Measurements from ENCODE around the gene LETM1. TPM values are rescaled to one million over a fixed set of nuclear protein-coding genes. Genes with fewer than 3 reads are reported as not detected.

LETM1 gene
- total and polyA plus RNA-seq, 4 donors = 6.8 to 25.6 (median 18.9) TPM

GRCh38 chr4:1799387-1800375 is 56.3 kb downstream of the LETM1 start:
- whole genome bisulfite sequencing, 2 donors = 94 to 95% methylated on average over 38 to 41 of the region's 41 CpGs
- no peaks in the 10 kb centered on the region for H3K36me3 ChIP-seq (ENCODE audit: control insufficient read depth in 1 of 2, insufficient read depth in 2 of 2, low read length in 1 of 2)
- no peaks in the 10 kb centered on the region for H3K27me3 ChIP-seq (ENCODE audit: control insufficient read depth in 1 of 2, insufficient read depth in 2 of 2, low read length in 1 of 2)
- H3K27ac ChIP-seq (ENCODE audit: low read depth in 1 of 2, low read length in 2 of 2) = no peak overlapping the region
- no peak for DNase-seq
- H3K4me3 ChIP-seq (ENCODE audit: low read length in 2 of 2) = no peak overlapping the region
- no peaks in the 10 kb centered on the region for H3K4me1 ChIP-seq (ENCODE audit: control insufficient read depth in 1 of 2, insufficient read depth in 2 of 2, low read length in 2 of 2)
- no peaks in the 10 kb centered on the region for H3K9me3 ChIP-seq (ENCODE audit: control insufficient read depth, low read length)
- ATAC-seq (ENCODE audit: low FRiP score) = no peak
- intact Hi-C loops (cut with DNase I) = loop anchor here in 1 of 2 donors (10.0 kb wide), 1 partner anchor 55 kb away; no protein-coding TSS in a partner anchor

- Histone ChIP-seq H3K36me3 (ENCODE audit: control insufficient read depth in 1 of 2, insufficient read depth in 2 of 2, low read length in 1 of 2) (no peaks in the 10 kb centered on the region), H3K9me3 (ENCODE audit: control insufficient read depth, low read length) (no peaks in the 10 kb centered on the region), H3K27ac (ENCODE audit: low read depth in 1 of 2, low read length in 2 of 2) (no peak overlapping the region), H3K4me3 (ENCODE audit: low read length in 2 of 2) (no peak overlapping the region), H3K27me3 (ENCODE audit: control insufficient read depth in 1 of 2, insufficient read depth in 2 of 2, low read length in 1 of 2) (no peaks in the 10 kb centered on the region), H3K4me1 (ENCODE audit: control insufficient read depth in 1 of 2, insufficient read depth in 2 of 2, low read length in 2 of 2) (no peaks in the 10 kb centered on the region)
- DNase-seq (no peak), ATAC-seq (ENCODE audit: low FRiP score) (no peak)
- WGBS, 2 donors = 92% methylated on average over 28 to 30 of the region's 30 CpGs
- intact Hi-C loops (cut with DNase I) = no loop called here
Observed at GRCh38 chr4:1798580-1799386, 57.2 kb downstream of the LETM1 start.

- DNase-seq (no peak), ATAC-seq (ENCODE audit: low FRiP score) (no peak)
- WGBS, 2 donors = 88 to 91% methylated on average over 26 to 27 of the region's 27 CpGs
- H3K4me1 ChIP-seq (ENCODE audit: control insufficient read depth in 1 of 2, insufficient read depth in 2 of 2, low read length in 2 of 2) = no peaks in the 10 kb centered on the region
- H3K27ac ChIP-seq (ENCODE audit: low read depth in 1 of 2, low read length in 2 of 2) = no peak overlapping the region
- H3K36me3 ChIP-seq (ENCODE audit: control insufficient read depth in 1 of 2, insufficient read depth in 2 of 2, low read length in 1 of 2) = no peaks in the 10 kb centered on the region
- intact Hi-C loops (cut with DNase I) = no loop called here
- no peak overlapping the region for H3K4me3 ChIP-seq (ENCODE audit: low read length in 2 of 2)
- no peaks in the 10 kb centered on the region for H3K9me3 ChIP-seq (ENCODE audit: control insufficient read depth, low read length)
- no peaks in the 10 kb centered on the region for H3K27me3 ChIP-seq (ENCODE audit: control insufficient read depth in 1 of 2, insufficient read depth in 2 of 2, low read length in 1 of 2)
Observed at GRCh38 chr4:1797861-1798579, 57.9 kb downstream of the LETM1 start.

- Histone ChIP-seq H3K27ac (ENCODE audit: low read depth in 1 of 2, low read length in 2 of 2) (no peak overlapping the region), H3K4me3 (ENCODE audit: low read length in 2 of 2) (no peak overlapping the region), H3K27me3 (ENCODE audit: control insufficient read depth in 1 of 2, insufficient read depth in 2 of 2, low read length in 1 of 2) (no peaks in the 10 kb centered on the region), H3K36me3 (ENCODE audit: control insufficient read depth in 1 of 2, insufficient read depth in 2 of 2, low read length in 1 of 2) (no peaks in the 10 kb centered on the region), H3K9me3 (ENCODE audit: control insufficient read depth, low read length) (no peaks in the 10 kb centered on the region), H3K4me1 (ENCODE audit: control insufficient read depth in 1 of 2, insufficient read depth in 2 of 2, low read length in 2 of 2) (no peaks in the 10 kb centered on the region)
- DNase-seq (no peak), ATAC-seq (ENCODE audit: low FRiP score) (no peak)
- intact Hi-C loops (cut with DNase I) = no loop called here
- 82 to 87% methylated on average over 16 of the region's 16 CpGs for WGBS, 2 donors
Observed at GRCh38 chr4:1797298-1797860, 58.6 kb downstream of the LETM1 start.

GRCh38 chr4:1796486-1797204 is 59.3 kb downstream of the LETM1 start:
- DNase-seq = no peak
- Histone ChIP-seq H3K4me1 (ENCODE audit: control insufficient read depth in 1 of 2, insufficient read depth in 2 of 2, low read length in 2 of 2) (no peaks in the 10 kb centered on the region), H3K27ac (ENCODE audit: low read depth in 1 of 2, low read length in 2 of 2) (no peak overlapping the region), H3K36me3 (ENCODE audit: control insufficient read depth in 1 of 2, insufficient read depth in 2 of 2, low read length in 1 of 2) (no peaks in the 10 kb centered on the region), H3K9me3 (ENCODE audit: control insufficient read depth, low read length) (no peaks in the 10 kb centered on the region), H3K4me3 (ENCODE audit: low read length in 2 of 2) (no peak overlapping the region), H3K27me3 (ENCODE audit: control insufficient read depth in 1 of 2, insufficient read depth in 2 of 2, low read length in 1 of 2) (no peaks in the 10 kb centered on the region)
- WGBS, 2 donors = 95 to 96% methylated on average over 14 of the region's 14 CpGs
- ATAC-seq (ENCODE audit: low FRiP score) = no peak
- intact Hi-C loops (cut with DNase I) = no loop called here

GRCh38 chr4:1795299-1796195 is 60.4 kb downstream of the LETM1 start:
- H3K4me3 ChIP-seq (ENCODE audit: low read length in 2 of 2) = no peak overlapping the region
- WGBS, 2 donors = 41 to 44% methylated on average over 29 to 32 of the region's 32 CpGs
- H3K4me1 ChIP-seq (ENCODE audit: control insufficient read depth in 1 of 2, insufficient read depth in 2 of 2, low read length in 2 of 2) = no peaks in the 10 kb centered on the region
- no peaks in the 10 kb centered on the region for H3K36me3 ChIP-seq (ENCODE audit: control insufficient read depth in 1 of 2, insufficient read depth in 2 of 2, low read length in 1 of 2)
- no peaks in the 10 kb centered on the region for H3K27me3 ChIP-seq (ENCODE audit: control insufficient read depth in 1 of 2, insufficient read depth in 2 of 2, low read length in 1 of 2)
- intact Hi-C loops (cut with DNase I) = no loop called here
- no peaks in the 10 kb centered on the region for H3K9me3 ChIP-seq (ENCODE audit: control insufficient read depth, low read length)
- ATAC-seq (ENCODE audit: low FRiP score) (no peak), DNase-seq (no peak)
- H3K27ac ChIP-seq (ENCODE audit: low read depth in 1 of 2, low read length in 2 of 2) = no peak overlapping the region

GRCh38 chr4:1794809-1795298 is 61.1 kb downstream of the LETM1 start:
- H3K27me3 ChIP-seq (ENCODE audit: control insufficient read depth in 1 of 2, insufficient read depth in 2 of 2, low read length in 1 of 2) = no peaks in the 10 kb centered on the region
- H3K4me3 ChIP-seq (ENCODE audit: low read length in 2 of 2) = no peak overlapping the region
- 2 to 3% methylated on average over 39 to 68 of the region's 68 CpGs for WGBS, 2 donors
- no peak overlapping the region for H3K27ac ChIP-seq (ENCODE audit: low read depth in 1 of 2, low read length in 2 of 2)
- DNase-seq (no peak), ATAC-seq (ENCODE audit: low FRiP score) (no peak)
- H3K4me1 ChIP-seq (ENCODE audit: control insufficient read depth in 1 of 2, insufficient read depth in 2 of 2, low read length in 2 of 2) = no peaks in the 10 kb centered on the region
- no peaks in the 10 kb centered on the region for H3K9me3 ChIP-seq (ENCODE audit: control insufficient read depth, low read length)
- intact Hi-C loops (cut with DNase I) = no loop called here
- H3K36me3 ChIP-seq (ENCODE audit: control insufficient read depth in 1 of 2, insufficient read depth in 2 of 2, low read length in 1 of 2) = no peaks in the 10 kb centered on the region
